Endothelial cell of umbilical vein (primary cell): ENCODE results near the gene MUC2.

Source experiments
- CTCF ChIP-seq, 2 donors: IDR thresholded peaks; 1 replicate in 1 of 2; 2 replicates in 1 of 2; pipeline ENCODE4 v1.5.1; 2011; ENCODE audit warnings: low read length in 2 of 2, mild to moderate bottlenecking in 2 of 2, moderate library complexity in 2 of 2, control low read depth in 1 of 2, inconsistent platforms in 1 of 2, low read depth in 1 of 2; ENCODE audit not compliant: insufficient read depth in 1 of 2; ENCODE audit errors: extremely low read depth in 1 of 2
- EZH2 ChIP-seq: IDR thresholded peaks from 2 replicates; pipeline ENCODE4 v1.6.1; 2012; ENCODE audit warnings: borderline replicate concordance, low read depth, mild to moderate bottlenecking, moderate library complexity, low read length, inconsistent platforms; ENCODE audit not compliant: severe bottlenecking
- JUN ChIP-seq: IDR thresholded peaks from 2 replicates; pipeline ENCODE4 v1.6.1; 2011; ENCODE audit warnings: borderline replicate concordance, low read depth; ENCODE audit not compliant: insufficient read length, insufficient read depth
- MAX ChIP-seq: IDR thresholded peaks from 2 replicates; pipeline ENCODE4 v1.6.1; 2011; ENCODE audit not compliant: insufficient read depth, insufficient read length
- MYC ChIP-seq: IDR thresholded peaks from one replicate; pipeline ENCODE4 v1.6.1; 2011; ENCODE audit warnings: mild to moderate bottlenecking, low read depth, low read length
- POLR2A ChIP-seq: IDR thresholded peaks from 2 replicates; pipeline ENCODE4 v1.6.1; 2012; ENCODE audit warnings: low read depth, mild to moderate bottlenecking, control low read depth, low read length
- POLR2AphosphoS5 ChIP-seq: IDR thresholded peaks from 2 replicates; pipeline ENCODE4 v1.6.1; 2012; ENCODE audit warnings: low read depth, mild to moderate bottlenecking, control low read depth, low read length, moderate library complexity; ENCODE audit not compliant: insufficient read depth

GRCh38 chr11:1036931-1037330 is 37.7 kb upstream of the MUC2 start:
- TF ChIP-seq CTCF (IDR thresholded peaks at IDR 0.05; ENCODE audit: extremely low read depth in 1 of 2, insufficient read depth in 1 of 2, low read depth in 1 of 2, low read length in 2 of 2) (no peak), MAX (no peak), POLR2A (no peak), EZH2 (no peak), MYC (no peak), JUN (no peak), POLR2AphosphoS5 (no peak)
